ENCODE data around the gene DPM3.
A peak's percentile ranks its signal among the peaks of the same experiment; 100 is the strongest.

DPM3 gene

DNA sequence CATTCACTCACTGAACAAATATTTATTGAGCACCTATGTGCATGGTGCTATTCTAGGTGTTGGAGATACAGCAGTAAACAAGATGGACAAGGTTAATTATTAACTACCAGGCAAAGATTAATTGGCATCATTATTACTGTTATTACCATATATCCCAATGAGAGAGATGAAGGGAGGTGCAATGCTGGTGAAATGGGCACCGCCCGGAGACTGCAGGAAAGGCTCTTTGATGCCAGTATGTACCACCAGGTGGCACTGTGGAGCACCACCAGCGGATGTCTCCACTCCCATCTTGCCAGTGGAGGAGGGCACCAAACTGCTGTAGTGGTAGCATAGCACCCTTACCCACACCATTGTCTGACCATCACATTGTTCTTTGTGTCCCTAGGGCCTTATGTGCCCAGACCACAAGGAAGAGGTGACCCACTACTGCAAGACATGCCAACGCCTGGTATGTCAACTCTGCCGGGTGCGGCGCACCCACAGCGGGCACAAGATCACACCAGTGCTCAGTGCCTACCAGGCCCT is 36.3 kb upstream of the DPM3 start:
- H3K4me3 ChIP-seq (ENCODE audit: low read depth, low read length), result no peak overlapping the region
- peak; percentile 79 for DNase-seq (ENCODE audit: low read depth)
- no peak for TF ChIP-seq POLR2A (IDR thresholded peaks at IDR 0.05; ENCODE audit: extremely low read depth, insufficient read length)
- TF ChIP-seq, protein P1, sequence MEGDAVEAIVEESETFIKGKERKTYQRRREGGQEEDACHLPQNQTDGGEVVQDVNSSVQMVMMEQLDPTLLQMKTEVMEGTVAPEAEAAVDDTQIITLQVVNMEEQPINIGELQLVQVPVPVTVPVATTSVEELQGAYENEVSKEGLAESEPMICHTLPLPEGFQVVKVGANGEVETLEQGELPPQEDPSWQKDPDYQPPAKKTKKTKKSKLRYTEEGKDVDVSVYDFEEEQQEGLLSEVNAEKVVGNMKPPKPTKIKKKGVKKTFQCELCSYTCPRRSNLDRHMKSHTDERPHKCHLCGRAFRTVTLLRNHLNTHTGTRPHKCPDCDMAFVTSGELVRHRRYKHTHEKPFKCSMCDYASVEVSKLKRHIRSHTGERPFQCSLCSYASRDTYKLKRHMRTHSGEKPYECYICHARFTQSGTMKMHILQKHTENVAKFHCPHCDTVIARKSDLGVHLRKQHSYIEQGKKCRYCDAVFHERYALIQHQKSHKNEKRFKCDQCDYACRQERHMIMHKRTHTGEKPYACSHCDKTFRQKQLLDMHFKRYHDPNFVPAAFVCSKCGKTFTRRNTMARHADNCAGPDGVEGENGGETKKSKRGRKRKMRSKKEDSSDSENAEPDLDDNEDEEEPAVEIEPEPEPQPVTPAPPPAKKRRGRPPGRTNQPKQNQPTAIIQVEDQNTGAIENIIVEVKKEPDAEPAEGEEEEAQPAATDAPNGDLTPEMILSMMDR (IDR thresholded peaks at IDR 0.05; ENCODE audit: low read depth, low read length), result peak; percentile 83
- TF ChIP-seq MAX (IDR thresholded peaks at IDR 0.05; ENCODE audit: low read depth, low read length), result peak; percentile 63
- TF ChIP-seq MYC (IDR thresholded peaks at IDR 0.05; ENCODE audit: low read depth, low read length), result peak; percentile 72

DNA sequence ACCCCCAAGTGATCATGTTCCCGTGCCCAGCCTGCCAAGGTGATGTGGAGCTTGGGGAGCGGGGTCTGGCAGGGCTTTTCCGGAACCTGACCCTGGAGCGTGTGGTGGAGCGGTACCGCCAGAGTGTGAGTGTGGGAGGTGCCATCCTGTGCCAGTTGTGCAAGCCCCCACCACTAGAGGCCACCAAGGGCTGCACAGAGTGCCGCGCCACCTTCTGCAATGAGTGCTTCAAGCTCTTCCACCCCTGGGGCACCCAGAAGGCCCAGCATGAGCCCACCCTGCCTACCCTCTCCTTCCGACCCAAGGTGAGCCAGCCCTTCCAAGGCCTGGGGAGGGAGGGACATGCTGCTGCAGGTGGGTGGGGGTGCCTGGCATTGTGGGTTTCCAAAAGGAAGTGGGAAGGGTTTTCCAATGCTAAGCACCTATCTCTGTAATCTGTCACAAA is 35.6 kb upstream of the DPM3 start:
- no peak for TF ChIP-seq MAX (IDR thresholded peaks at IDR 0.05; ENCODE audit: low read depth, low read length)
- TF ChIP-seq, protein P1 (IDR thresholded peaks at IDR 0.05; ENCODE audit: low read depth, low read length), result peak; percentile 34
- no peak overlapping the region for H3K4me3 ChIP-seq (ENCODE audit: low read depth, low read length)
- peak; percentile 55 for DNase-seq (ENCODE audit: low read depth)

DNA sequence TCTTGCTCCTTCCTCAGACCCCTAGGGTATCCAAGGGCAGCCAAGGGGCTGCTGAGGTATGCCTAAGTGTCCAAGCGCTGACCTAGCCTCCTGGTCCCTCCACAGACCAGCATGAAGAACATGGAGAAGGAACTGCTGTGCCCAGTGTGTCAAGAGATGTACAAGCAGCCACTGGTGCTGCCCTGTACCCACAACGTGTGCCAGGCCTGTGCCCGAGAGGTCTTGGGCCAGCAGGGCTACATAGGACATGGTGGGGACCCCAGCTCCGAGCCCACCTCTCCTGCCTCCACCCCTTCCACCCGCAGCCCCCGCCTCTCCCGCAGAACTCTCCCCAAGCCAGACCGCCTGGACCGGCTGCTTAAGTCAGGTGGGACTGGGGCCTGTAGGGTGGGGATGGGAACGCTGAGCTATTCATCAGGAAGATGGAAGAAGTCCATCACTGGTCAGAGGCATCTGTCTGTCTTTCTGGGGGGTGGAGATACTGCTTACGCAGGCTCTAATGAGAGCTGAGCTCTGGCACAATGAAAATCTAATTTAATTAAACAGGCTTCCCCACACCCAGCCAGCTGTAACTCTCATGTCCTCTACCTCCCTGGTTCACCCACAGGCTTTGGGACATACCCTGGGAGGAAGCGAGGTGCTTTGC is 35.1 kb upstream of the DPM3 start:
- DNase-seq (ENCODE audit: low read depth), result no peak
- no peak for TF ChIP-seq POLR2A (IDR thresholded peaks at IDR 0.05; ENCODE audit: extremely low read depth, insufficient read length)
- no peak for TF ChIP-seq MAX (IDR thresholded peaks at IDR 0.05; ENCODE audit: low read depth, low read length)
- no peak for TF ChIP-seq MYC (IDR thresholded peaks at IDR 0.05; ENCODE audit: low read depth, low read length)
- TF ChIP-seq, protein P1 (IDR thresholded peaks at IDR 0.05; ENCODE audit: low read depth, low read length), result no peak
- H3K4me3 ChIP-seq (ENCODE audit: low read depth, low read length), result no peak overlapping the region

GRCh38 chr1:155174324-155175280 is 34.3 kb upstream of the DPM3 start:
- TF ChIP-seq POLR2A (IDR thresholded peaks at IDR 0.05; ENCODE audit: extremely low read depth, insufficient read length) (no peak), MAX (IDR thresholded peaks at IDR 0.05; ENCODE audit: low read depth, low read length) (no peak), MYC (IDR thresholded peaks at IDR 0.05; ENCODE audit: low read depth, low read length) (no peak)
- TF ChIP-seq, protein P1 (IDR thresholded peaks at IDR 0.05; ENCODE audit: low read depth, low read length), result no peak
- no peak overlapping the region for H3K4me3 ChIP-seq (ENCODE audit: low read depth, low read length)
- DNase-seq (ENCODE audit: low read depth), result no peak

DNA sequence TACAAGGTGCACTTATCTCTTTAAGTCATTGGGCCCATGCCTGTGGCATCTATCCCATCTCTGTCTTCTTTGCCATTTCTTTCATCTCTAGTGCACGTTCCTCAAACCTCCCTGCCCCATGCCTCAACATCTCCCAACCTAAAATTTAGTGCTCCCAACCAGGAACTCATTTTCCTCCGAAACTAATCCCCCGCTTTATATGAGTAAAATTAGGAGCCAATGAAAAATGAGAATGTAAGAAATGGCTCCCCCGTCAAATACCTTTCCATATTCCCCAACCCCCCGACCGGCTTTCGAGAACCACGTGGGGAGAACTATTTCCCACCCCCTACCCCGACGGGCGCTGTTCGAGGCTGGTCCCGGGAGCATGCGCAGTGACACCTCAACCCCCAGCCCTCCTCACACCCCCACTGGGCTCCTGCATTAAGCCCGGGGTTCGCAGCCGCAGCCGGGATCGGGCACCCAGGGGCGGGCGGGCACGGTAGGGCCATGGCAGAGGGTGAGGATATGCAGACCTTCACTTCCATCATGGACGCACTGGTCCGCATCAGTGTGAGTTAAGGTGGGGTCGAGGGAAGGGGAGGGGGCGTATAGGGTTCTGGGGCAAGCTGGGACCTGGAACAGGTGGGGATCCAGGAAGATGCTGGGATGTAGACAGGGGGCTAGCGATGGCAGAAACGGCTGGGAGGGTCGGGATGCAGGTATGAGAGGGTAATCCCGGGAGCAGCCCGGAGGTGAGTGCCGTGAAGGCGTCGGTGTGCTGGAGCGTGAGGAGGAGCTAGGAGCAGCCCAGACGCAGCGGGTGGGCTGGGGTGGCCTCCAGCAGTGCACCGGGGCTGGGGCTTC is 33.4 kb upstream of the DPM3 start, which contains the start of gene TRIM46:
Gene TRIM46 (plus strand): TSS at position 372 of the 846 bp plus-strand sequence. CDS start 118 bp downstream, at position 490.
- no peak for DNase-seq (ENCODE audit: low read depth)
- TF ChIP-seq POLR2A (IDR thresholded peaks at IDR 0.05; ENCODE audit: extremely low read depth, insufficient read length) (no peak), MAX (IDR thresholded peaks at IDR 0.05; ENCODE audit: low read depth, low read length) (no peak), MYC (IDR thresholded peaks at IDR 0.05; ENCODE audit: low read depth, low read length) (no peak)
- TF ChIP-seq, protein P1 (IDR thresholded peaks at IDR 0.05; ENCODE audit: low read depth, low read length), result no peak
- H3K4me3 ChIP-seq (ENCODE audit: low read depth, low read length), result peak within 1 kb of the TSS; percentile 87
